Heart right ventricle (tissue), 16 donors: Measurements from ENCODE around the gene NELL1. TPM values are rescaled to one million over a fixed set of nuclear protein-coding genes. Genes with fewer than 3 reads are reported as not detected.

ENCODE experiments used
- ATAC-seq, 8 donors: fragments of 200-7000 bp; cut with Tn5 transposase; one replicate each; pipeline ENCODE4 v1.9.1; 2020; ENCODE audit warnings: mild to moderate bottlenecking in 8 of 8, moderate library complexity in 8 of 8, moderate number of reproducible peaks in 1 of 8
- DNase-seq, 2 donors: peaks; one replicate each; pipeline ENCODE4 v3.0.0-alpha.2; 2020
- H3K27ac ChIP-seq, 10 donors: fragments of 200-600 bp; sonication (generic) in 2 of 10; one replicate each; pipeline versions ENCODE4 v1.5.0 to v1.8.0; 2020 to 2022; ENCODE audit warnings: mild to moderate bottlenecking in 3 of 10
- H3K27me3 ChIP-seq, 7 donors: fragments of 200-600 bp; one replicate each; pipeline ENCODE4 v1.8.0; 2021 to 2022; ENCODE audit warnings: mild to moderate bottlenecking in 2 of 7
- H3K36me3 ChIP-seq, 9 donors: fragments of 200-600 bp; sonication (generic) in 1 of 9; one replicate each; pipeline versions ENCODE4 v1.5.0 to v1.8.0; 2020 to 2022; ENCODE audit warnings: mild to moderate bottlenecking in 2 of 9
- H3K4me1 ChIP-seq, 9 donors: fragments of 200-600 bp; sonication (generic) in 1 of 9; one replicate each; pipeline versions ENCODE4 v1.5.0 to v1.8.0; 2020 to 2022; ENCODE audit warnings: mild to moderate bottlenecking in 4 of 9
- H3K4me3 ChIP-seq, 10 donors: fragments of 200-600 bp; sonication (generic) in 2 of 10; one replicate each; pipeline versions ENCODE4 v1.5.0 to v1.8.0; 2020 to 2022; ENCODE audit warnings: mild to moderate bottlenecking in 7 of 10, moderate library complexity in 2 of 10
- H3K9me3 ChIP-seq, 11 donors: fragments of 200-600 bp in 10 of 11; sonication (generic) in 2 of 11; one replicate each; pipeline versions ENCODE4 v1.5.0 to v1.8.0; 2013 to 2022; ENCODE audit warnings: mild to moderate bottlenecking in 2 of 11, control low read depth in 1 of 11, moderate library complexity in 1 of 11
- CTCF ChIP-seq, 9 donors: fragments of 200-600 bp; sonication (generic) in 2 of 9; IDR thresholded peaks; one replicate each; pipeline versions ENCODE4 v1.5.0 to v1.8.0; 2021 to 2022; ENCODE audit warnings: antibody characterized with exemption in 9 of 9, mild to moderate bottlenecking in 5 of 9, moderate library complexity in 1 of 9
- WGBS, 2 donors: extraction: QIAGEN DNeasy Blood & Tissue Kit; methylation state at CpG; one replicate each; pipeline ENCODE4 v1.1.7; 2013; ENCODE audit warnings: inconsistent platforms in 1 of 2; 5-methylcytosine and 5-hydroxymethylcytosine counted together
- intact Hi-C, 10 donors: fragments of 100-400 bp; cut with DNase I; formaldehyde crosslinking; loops; one replicate each; pipeline versions ENCODE4 v1.11.1 to v1.14.2; 2022
- polyA plus RNA-seq, 2 donors: library from polyadenylated mRNA; stranded (reverse); fragments of 200-250 nt; gene quantifications; one replicate each; pipeline ENCODE4 v1.2.3, GENCODE V29; 2013
- total RNA-seq, 10 donors: library from RNA; stranded (reverse); fragmentation: NEBNext Ultra II Directional in 3 of 10; extraction: Animal tissue kit (Norgen Biotek cat#: 25700) in 3 of 10; gene quantifications; one replicate each; pipeline versions ENCODE4 v1.2.1 to v1.2.4, GENCODE V29; 2021 to 2023
- donor health status: Arrhythmogenic right ventricular cardiomyopathy.
- donor health status: ischemic (EF 13 %, LVEDD 7.1; RV severe dilation, severe dysfunction).
- donor health status: healthy with polysubstance abuse.
- donor health status: DM: no; HTN: yes; CAD: no.
- donor health status: DM: no; HTN: no; CAD: no.
- donor health status: ischemic (EF 25% LVEDD 6.9; RV normal size, moderate dysfunction).
- donor health status: ischemic (EF 25% LVEDD 5.7; RV mildly dilated, moderate dysfunction).
- donor health status: healthy.
- donor health status: DM: yes; HTN: yes; CAD: no.
- donor health status: Ischemic cardiomyopathy.
- donor health status: ischemic (EF 35%, LVEDD 5.7; RV mildly dilated, moderate dysfunction).
- donor health status: nonischemic (EF 11% LVEDD 7.7; RV severe dilation, severe dysfunction).
- donor health status: DM: yes; HTN: yes; CAD: no.
- donor health status: PGD.
- donor health status: ischemic (EF 29% LVEDD 5.4; RV normal size, mild dysfunction).
- donor health status: nonischemic (EF 23%, LVEDD 6.1; RV moderate dilation, normal function).

The NELL1 gene
- total and polyA plus RNA-seq, 12 donors: not detected

- intact Hi-C loops: no loop called here
- Histone ChIP-seq H3K4me1 (no peaks in the 10 kb centered on the region), H3K9me3 (peaks cover 0 to 3% (median 0%) of the 10 kb centered on the region in 11 donors), H3K27ac (no peak overlapping the region), H3K27me3 (peaks cover 0 to 3% (median 0%) of the 10 kb centered on the region in 7 donors), H3K36me3 (no peaks in the 10 kb centered on the region), H3K4me3 (no peak overlapping the region)
- ATAC-seq (no peak), DNase-seq (no peak)
- no peak for TF ChIP-seq CTCF (IDR thresholded peaks at IDR 0.05)
- WGBS, 2 donors: 87 to 88% methylated on average over 5 of the region's 5 CpGs
Measured at GRCh38 chr11:21390430-21390829, 721.0 kb downstream of the NELL1 start.

DNA sequence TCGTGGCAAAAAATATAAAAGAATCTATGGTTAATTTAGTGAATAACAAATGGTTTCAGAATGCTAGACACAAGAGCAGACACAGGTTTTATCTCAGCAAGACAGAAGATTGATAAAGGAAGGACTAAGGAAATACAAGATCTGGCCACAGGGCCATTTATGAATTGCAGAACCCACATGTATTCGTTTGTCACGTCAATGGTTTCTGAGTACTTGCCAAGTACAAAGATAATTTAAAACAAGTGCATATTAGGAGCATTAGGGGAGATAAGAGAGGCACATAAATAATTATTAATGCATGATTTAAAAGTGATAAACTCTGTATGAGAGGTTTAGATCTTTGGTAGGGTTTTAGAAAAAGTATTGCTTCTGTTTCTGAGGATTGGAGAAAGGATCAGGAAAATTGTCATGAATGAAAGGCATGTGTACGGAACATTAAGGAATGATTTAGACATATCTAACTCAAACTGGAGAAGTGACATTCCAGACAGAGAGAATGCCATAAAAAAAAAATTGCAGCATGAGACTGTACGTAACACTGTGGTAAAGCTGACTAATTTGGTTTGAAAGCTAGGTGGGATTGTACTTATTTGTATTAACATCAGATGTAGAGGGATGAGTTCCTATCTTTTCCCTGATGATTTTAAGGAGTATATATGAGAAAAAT lies 727.1 kb downstream of the NELL1 start:
- Histone ChIP-seq H3K4me3 (no peak overlapping the region), H3K27me3 (peaks cover 0 to 3% (median 0%) of the 10 kb centered on the region in 7 donors), H3K36me3 (no peaks in the 10 kb centered on the region), H3K4me1 (no peaks in the 10 kb centered on the region), H3K27ac (no peak overlapping the region), H3K9me3 (no peaks in the 10 kb centered on the region)
- intact Hi-C loops: no loop called here
- ATAC-seq (no peak), DNase-seq (no peak)
- 32 to 34% methylated on average over 5 of the region's 5 CpGs for WGBS, 2 donors
- no peak for TF ChIP-seq CTCF (IDR thresholded peaks at IDR 0.05)

DNA sequence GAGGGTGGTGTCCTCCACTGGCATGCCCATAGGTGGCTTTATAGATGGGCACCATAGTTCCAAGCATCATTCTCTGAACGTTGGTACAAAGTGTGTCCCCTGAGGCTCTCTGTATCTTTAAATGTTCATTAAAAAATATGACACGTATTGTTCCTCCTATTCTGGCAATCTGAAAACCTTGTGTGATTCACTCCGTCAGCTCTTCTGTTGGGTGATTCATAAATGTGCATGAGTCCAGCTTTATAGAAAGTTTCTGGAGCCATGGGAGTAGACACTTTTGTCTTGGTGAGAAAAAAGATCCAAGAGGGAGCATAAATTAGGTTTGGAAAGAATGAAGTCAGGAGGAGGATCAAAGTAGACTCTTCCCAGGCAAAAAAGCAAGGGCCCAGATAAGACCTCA lies 728.8 kb downstream of the NELL1 start:
- no peak overlapping the region for H3K27ac ChIP-seq
- ATAC-seq: no peak
- 67 to 76% methylated on average over 3 of the region's 3 CpGs for WGBS, 2 donors
- H3K9me3 ChIP-seq: no peaks in the 10 kb centered on the region
- H3K4me3 ChIP-seq: no peak overlapping the region
- intact Hi-C loops: no loop called here
- no peak for TF ChIP-seq CTCF (IDR thresholded peaks at IDR 0.05)
- no peaks in the 10 kb centered on the region for H3K27me3 ChIP-seq
- no peaks in the 10 kb centered on the region for H3K4me1 ChIP-seq
- no peak for DNase-seq
- no peaks in the 10 kb centered on the region for H3K36me3 ChIP-seq

- Histone ChIP-seq H3K4me1 (no peaks in the 10 kb centered on the region), H3K9me3 (no peaks in the 10 kb centered on the region), H3K4me3 (no peak overlapping the region), H3K27me3 (no peaks in the 10 kb centered on the region), H3K27ac (no peak overlapping the region), H3K36me3 (no peaks in the 10 kb centered on the region)
- WGBS, 2 donors: 61 to 69% methylated on average over 1 of the region's 1 CpG
- no peak for TF ChIP-seq CTCF (IDR thresholded peaks at IDR 0.05)
- DNase-seq (no peak), ATAC-seq (no peak)
- intact Hi-C loops: no loop called here
Measured at GRCh38 chr11:21401496-21401895, 732.1 kb downstream of the NELL1 start.
